Amniotic epithelial cell (primary cell): ENCODE data around the gene ASAP2.
"Not testable (repeated sequence)": the region's sequence is repeated elsewhere in the genome, so short reads cannot be mapped to it uniquely, and the experiment has no call there.

Experiments
- DNase-seq: peaks from one replicate; pipeline ENCODE4 v3.0.0-alpha.2; 2010; ENCODE audit warnings: low read depth

Gene ASAP2

DNA sequence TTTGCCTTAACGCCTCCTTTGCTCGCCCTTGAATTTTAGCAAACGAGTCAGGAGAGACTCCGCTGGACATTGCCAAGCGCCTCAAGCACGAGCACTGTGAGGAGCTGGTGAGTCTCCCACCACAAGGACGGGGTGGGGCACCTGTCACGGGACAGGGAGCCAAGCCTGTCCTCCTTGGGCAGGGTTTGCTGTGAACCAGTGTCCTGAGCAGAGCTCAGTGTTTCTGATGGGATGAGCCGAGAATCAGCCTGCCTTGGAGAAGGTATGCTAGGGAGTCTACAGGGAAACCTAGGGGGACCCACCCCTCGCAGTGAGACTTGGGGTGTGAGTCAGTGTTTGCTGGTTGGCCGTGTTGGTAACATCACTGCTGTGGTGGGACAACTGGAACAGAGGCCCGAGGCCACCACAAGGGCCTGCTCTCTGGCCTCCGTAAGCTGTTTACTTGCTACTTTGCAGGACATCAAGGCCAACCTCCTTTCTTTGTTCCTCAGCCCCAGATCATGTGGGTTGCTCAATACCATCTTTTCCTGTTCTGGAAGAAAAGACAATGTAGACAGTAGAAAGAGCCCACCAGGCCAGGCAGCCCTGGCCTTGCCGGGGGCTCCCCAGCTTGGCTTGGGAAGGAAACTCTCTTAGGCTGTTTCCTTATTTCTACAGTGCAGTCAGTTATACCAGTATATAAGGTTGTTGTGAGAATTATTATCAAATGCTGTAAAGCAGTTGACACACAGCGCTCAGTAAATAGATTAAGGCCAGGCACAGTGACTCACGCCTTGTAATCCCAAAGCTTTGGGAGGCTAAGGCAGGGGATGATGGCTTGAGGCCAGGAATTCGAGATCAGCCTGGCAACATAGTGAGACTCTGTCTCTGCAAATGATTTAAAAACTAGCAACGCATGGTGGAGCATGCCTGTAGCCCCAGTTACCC lies 174.4 kb downstream of the ASAP2 start:
- peak; percentile 97 for DNase-seq

GRCh38 chr2:9382604-9383235 lies 176.1 kb downstream of the ASAP2 start:
- peak; percentile 81 for DNase-seq

DNA sequence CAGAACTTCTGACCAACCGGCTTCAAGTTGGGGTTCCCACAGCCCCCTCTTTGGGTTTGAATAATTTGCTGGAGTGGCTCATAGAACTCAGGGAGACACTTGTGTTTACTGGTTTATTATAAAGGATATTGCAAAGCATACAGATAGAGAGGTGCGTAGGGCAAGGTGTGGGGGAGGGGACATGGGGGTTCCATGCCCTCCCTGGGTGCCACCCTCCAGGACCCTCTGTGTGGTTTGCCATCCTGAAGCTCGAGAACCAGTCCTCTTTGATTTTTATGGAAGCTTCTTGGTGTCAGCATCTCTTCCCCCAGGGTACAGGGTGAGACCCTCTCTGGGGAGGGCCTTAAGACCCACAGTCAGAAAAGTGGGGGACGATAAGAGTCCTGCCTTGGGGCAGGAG lies 177.9 kb downstream of the ASAP2 start:
- no peak for DNase-seq

DNA sequence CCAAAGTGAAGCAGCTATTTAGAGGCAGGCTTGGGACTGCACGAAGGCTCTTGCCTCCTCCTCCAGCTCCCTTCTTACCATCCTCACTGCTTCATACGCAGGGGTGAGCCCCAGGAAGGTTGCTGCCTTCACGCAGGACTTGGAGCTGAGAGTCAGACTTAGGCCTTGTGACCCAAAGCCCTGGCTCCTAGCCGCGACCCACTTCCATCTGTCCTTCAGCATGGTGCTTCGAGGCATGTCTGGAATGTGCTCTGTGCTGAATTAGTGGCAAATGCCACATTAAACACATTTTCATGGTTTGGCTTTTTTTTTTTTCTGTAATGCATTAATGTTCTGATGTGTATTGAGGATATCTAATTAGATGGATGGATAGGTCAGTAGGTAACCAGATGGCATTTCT lies 179.2 kb downstream of the ASAP2 start:
- DNase-seq = no peak

DNA sequence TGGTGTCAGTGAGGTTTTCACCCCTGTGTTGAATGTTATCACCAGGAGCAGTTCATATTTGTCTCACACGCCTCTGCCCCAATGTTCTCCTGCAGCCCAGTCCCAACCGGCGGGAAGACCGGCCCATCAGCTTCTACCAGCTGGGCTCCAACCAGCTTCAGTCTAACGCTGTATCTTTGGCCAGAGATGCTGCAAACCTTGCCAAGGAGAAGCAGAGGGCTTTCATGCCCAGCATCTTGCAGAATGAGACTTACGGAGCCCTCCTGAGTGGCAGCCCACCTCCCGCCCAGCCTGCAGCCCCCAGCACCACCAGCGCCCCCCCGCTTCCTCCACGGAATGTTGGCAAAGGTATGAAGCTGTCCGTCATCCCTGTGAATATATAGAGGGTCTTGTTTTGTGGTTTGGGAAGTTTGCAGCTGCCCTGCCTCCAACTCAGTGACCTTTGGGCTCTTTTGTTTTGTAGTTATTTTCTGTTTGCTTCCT lies 181.6 kb downstream of the ASAP2 start:
- no peak for DNase-seq

GRCh38 chr2:9388950-9389911 lies 182.6 kb downstream of the ASAP2 start:
- no peak for DNase-seq

DNA sequence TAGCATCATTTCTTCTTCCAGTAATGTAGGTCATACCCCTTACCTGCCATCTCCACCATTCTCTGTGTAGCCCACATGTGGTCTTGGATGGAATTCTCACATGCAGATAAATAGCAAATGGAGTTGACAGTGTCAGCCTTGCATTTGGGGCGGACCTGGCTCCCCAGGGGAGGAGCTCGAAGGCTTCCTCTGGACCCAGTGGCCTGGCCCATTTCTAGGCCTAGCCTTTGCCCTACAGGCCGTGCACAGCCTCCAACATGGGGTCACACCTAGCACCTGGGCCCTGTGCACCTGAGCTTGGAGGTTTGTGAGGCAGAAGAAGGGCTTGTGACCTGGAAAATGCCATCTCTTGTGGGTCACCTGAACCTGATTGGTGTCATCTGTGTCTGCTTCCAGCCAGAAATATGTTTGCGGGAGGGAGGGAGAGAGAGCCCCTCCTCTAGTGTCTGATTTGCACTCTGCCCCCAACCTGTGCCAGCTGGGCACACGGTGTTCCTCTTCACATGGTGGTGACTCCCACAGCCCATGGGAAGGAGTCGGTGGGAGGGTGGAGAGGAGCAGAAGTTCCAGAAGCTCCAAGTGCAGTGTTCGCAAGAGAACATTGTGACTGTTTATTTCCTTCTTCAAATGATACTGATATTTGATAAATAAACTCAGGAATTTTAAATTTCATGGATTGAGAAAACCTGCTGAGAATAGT lies 183.7 kb downstream of the ASAP2 start:
- no peak for DNase-seq

DNA sequence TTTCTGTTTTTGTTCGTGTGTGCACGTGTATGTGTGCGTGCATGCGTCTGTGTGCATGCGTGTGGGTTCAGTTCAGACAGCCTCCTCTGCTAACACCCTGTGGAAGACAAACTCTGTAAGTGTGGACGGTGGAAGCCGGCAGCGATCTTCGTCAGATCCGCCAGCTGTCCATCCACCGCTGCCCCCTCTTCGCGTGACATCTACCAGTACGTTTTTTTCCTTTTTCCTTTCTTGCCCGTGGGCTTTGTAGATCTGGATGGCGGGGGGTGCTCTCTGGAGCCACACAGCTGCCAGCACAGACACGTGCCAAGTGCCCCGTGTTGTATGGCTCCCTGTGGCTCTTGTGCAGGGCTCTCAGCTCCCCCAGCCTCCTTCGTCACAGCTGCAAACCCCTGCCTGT lies 184.4 kb downstream of the ASAP2 start:
- DNase-seq = no peak

GRCh38 chr2:9391961-9392720 lies 185.5 kb downstream of the ASAP2 start:
- DNase-seq = no peak

GRCh38 chr2:9392898-9393765 lies 186.5 kb downstream of the ASAP2 start:
- peak; percentile 37 for DNase-seq

GRCh38 chr2:9394816-9395215 lies 188.2 kb downstream of the ASAP2 start:
- DNase-seq = no peak

GRCh38 chr2:9397201-9397600 lies 190.6 kb downstream of the ASAP2 start:
- no peak for DNase-seq

- DNase-seq = not testable (repeated sequence)
These were observed 191.6 kb downstream of the ASAP2 start for GRCh38 chr2:9398251-9398650.

GRCh38 chr2:9398881-9399780 lies 192.5 kb downstream of the ASAP2 start:
- DNase-seq = peak; percentile 33

DNA sequence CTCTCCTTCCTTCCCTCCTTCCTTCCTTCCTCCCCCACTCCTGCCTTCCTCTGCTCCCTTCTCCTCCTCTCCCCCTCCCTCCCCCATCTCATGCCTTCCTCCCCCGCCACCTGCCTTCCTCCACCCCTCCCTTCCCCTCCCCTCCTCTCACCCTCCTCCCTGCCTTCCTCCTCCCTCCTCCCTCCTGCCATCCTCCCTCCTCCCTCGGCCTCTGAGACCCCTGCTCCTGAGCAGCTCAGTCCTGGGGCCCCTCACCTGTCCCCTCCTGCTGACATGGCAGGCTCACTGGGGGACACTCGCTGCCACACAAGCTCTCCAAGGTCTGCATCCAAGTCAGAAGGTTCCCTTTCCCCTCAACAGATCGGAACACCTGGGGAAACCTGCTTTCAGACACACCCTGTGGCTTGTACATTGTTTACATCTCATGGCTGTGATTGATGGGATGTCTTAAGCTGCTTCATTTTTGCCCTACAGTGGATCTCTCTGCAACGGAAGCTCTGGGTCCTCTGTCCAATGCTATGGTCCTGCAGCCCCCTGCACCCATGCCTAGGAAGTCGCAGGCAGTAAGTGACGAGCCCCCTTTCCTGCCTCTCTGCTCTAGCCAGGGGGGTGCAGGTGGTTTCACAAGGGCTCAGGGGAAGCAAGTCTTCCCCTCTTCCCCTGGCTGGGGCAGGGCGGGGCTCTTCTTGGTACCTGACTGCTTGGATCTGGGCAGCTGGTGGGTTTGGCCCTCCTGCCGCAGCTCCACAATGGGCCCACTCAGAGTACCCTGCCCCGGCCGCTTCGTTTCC lies 193.9 kb downstream of the ASAP2 start:
- no peak for DNase-seq

DNA sequence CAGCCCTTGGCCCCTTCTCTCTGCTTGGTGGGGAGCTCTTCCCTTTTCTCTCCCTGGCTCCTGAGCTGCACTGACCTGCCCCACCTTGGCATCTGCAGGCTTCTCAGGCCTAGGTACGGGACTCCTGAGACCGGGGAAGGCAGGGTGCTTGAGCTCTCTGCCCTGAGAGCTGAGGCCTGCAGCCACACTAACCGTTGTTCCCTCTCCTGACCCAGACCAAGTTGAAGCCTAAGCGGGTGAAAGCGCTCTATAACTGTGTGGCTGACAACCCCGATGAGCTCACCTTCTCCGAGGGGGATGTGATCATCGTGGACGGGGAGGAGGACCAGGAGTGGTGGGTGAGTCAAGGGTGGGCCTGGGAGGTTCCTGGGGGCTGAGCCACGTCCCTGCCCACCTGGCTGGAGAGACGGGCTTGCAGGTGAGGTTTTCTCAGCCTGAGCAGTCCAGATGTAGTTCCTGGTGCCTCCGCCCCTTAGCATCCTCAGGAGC lies 194.5 kb downstream of the ASAP2 start:
- no peak for DNase-seq

- DNase-seq = no peak
These were observed 195.2 kb downstream of the ASAP2 start for GRCh38 chr2:9401646-9402371.
